Measurements from ENCODE around the gene ATRN. TPM values are rescaled to one million over a fixed set of nuclear protein-coding genes. Genes with fewer than 3 reads are reported as not detected.

ATRN gene
- total and polyA plus RNA-seq, 2 of the 8 experiments (the other 6 are each of a cell fraction or from before 2014, with no cell fraction given) = 12.0 to 17.4 TPM

- Histone ChIP-seq H2BK15ac (ENCODE audit: low read length) (peak overlapping the region; percentile 81; the same call in 1 of the 2 replicates), H3K23me2 (ENCODE audit: low read depth, low read length) (peaks cover 9% of the 10 kb centered on the region; the same call in 1 of the 2 replicates), H3K56ac (replicated peaks; ENCODE audit: insufficient read length, low read depth, low read length) (no peak overlapping the region), H3K9ac (replicated peaks in 1 of 4; ENCODE audit: extremely low read depth in 1 of 4, low read depth in 3 of 4, low read length in 3 of 4) (no peak overlapping the region), H4K5ac (ENCODE audit: insufficient read length, low read depth, low read length) (no peak overlapping the region), H3K79me2 (ENCODE audit: control insufficient read depth in 1 of 2, insufficient read depth in 2 of 2, low read length in 2 of 2) (no peaks in the 10 kb centered on the region), H2BK120ac (replicated peaks; ENCODE audit: low read depth, low read length) (no peak overlapping the region), H3K4ac (replicated peaks; ENCODE audit: insufficient read length, low read depth, low read length) (no peak overlapping the region), H3K4me2 (ENCODE audit: insufficient read depth in 1 of 2, low read depth in 2 of 2, low read length in 2 of 2) (peak overlapping the region; percentile 74 to 81), H3K14ac (ENCODE audit: insufficient read length) (no peak overlapping the region), H2BK20ac (ENCODE audit: low read length) (no peak overlapping the region), H3K27me3 (replicated peaks in 1 of 4; ENCODE audit: control insufficient read depth in 3 of 4, extremely low read depth in 1 of 4, insufficient read depth in 3 of 4, low read length in 3 of 4) (peaks cover 6 to 25% (median 19%) of the 10 kb centered on the region in 4 experiments; a peak in 6 of 7 replicates), H3K79me1 (ENCODE audit: low read depth, low read length) (no peaks in the 10 kb centered on the region), H3K27ac (ENCODE audit: low read depth, low read length) (no peak overlapping the region), H2BK12ac (ENCODE audit: low read depth, low read length) (0 out of 2 replicates have a peak overlapping the region, but pooled peaks have one; percentile 60), H2BK5ac (ENCODE audit: low read depth, low read length) (no peak overlapping the region), H3K36me3 (ENCODE audit: control insufficient read depth in 2 of 4, insufficient read depth in 4 of 4, low read length in 3 of 4) (no peaks in the 10 kb centered on the region), H4K91ac (replicated peaks; ENCODE audit: insufficient read length, low read length) (no peak overlapping the region), H3K9me3 (ENCODE audit: insufficient read depth in 2 of 2, low read depth in 1 of 2, low read length in 1 of 2) (no peaks in the 10 kb centered on the region), H2AFZ (ENCODE audit: low read length) (no peak overlapping the region; the same call in 1 of the 2 replicates), H3K4me1 (replicated peaks in 1 of 4; ENCODE audit: control insufficient read depth in 3 of 4, insufficient read depth in 4 of 4, low read length in 3 of 4) (peaks cover 0 to 13% (median 3%) of the 10 kb centered on the region in 4 experiments; a peak in 4 of 7 replicates), H3K18ac (ENCODE audit: extremely low read depth, low read length) (peak overlapping the region; percentile 71), H3K23ac (ENCODE audit: insufficient read length) (no peak overlapping the region), H3K4me3 (ENCODE audit: extremely low read depth in 1 of 4, insufficient read depth in 2 of 4, low read depth in 3 of 4, low read length in 4 of 4) (peak overlapping the region; percentile 28 to 56 (median 35)), H4K20me1 (replicated peaks in 1 of 2; ENCODE audit: control insufficient read depth in 1 of 2, insufficient read depth in 2 of 2, low read length in 2 of 2) (peaks cover 0 to 3% of the 10 kb centered on the region in 2 experiments), H4K8ac (ENCODE audit: extremely low read depth, insufficient read depth, low read length) (peak overlapping the region; percentile 87; the same call in 1 of the 2 replicates), H2AK5ac (ENCODE audit: low read depth, low read length) (no peak overlapping the region)
- CTCF ChIA-PET (ENCODE audit: partially characterized antibody) = interaction anchor here (1.0 to 45.1 kb wide), 9 partner anchors 10 to 96 kb away, joined by 3 to 1432 read pairs (median 8); partner anchors contain the start of genes ADAM33, GFRA4, HSPA12B and SIGLEC1
- WGBS, 2 experiments (ENCODE audit: extremely low coverage in 1 of 2, insufficient coverage in 1 of 2, insufficient read length in 1 of 2, insufficient replicate concordance in 2 of 2, low coverage in 1 of 2, low lambda C conversion rate in 2 of 2, missing lambda C conversion rate in 1 of 2) = 10% methylated on average over 35 of the region's 58 CpGs; no CpG with 5 or more reads in 1 of the 2 experiments
- DNase-seq (ENCODE audit: low read depth in 1 of 2, low spot score in 2 of 2) (peak in 1 of 2 experiments; percentile 72), FAIRE-seq (no peak)
- POLR2A ChIA-PET (ENCODE audit: partially characterized antibody) = interaction anchor here (1.2 to 1.3 kb wide), 2 partner anchors 9 to 75 kb away, joined by 3 read pairs; partner anchors contain the start of gene ADAM33
- TF ChIP-seq RAD21 (IDR thresholded peaks at IDR 0.05 in 1 of 2, conservative IDR thresholded peaks at IDR 0.05 in 1 of 2; ENCODE audit: low read depth in 2 of 2, low read length in 2 of 2) (peak in 1 of 2 experiments; percentile 12; a peak in 1 of 4 replicates), NRF1 (IDR thresholded peaks at IDR 0.05; ENCODE audit: low read depth, low read length) (no peak), SUZ12 (IDR thresholded peaks at IDR 0.05; ENCODE audit: low read length) (peak; percentile 66), E2F6 (IDR thresholded peaks at IDR 0.05) (peak; percentile 48; the same call in 1 of the 2 replicates), RBBP5 (IDR thresholded peaks at IDR 0.05; ENCODE audit: borderline replicate concordance, low read depth, low read length) (0 out of 2 replicates have a peak, but pooled peaks have one; percentile 48), EZH2 (IDR thresholded peaks at IDR 0.05; ENCODE audit: low read depth, low read length, severe bottlenecking) (peak; percentile 67), CTCF (IDR thresholded peaks at IDR 0.05; ENCODE audit: control extremely low read depth in 1 of 3, insufficient read depth in 1 of 3, low read depth in 1 of 3, low read length in 3 of 3) (peak; percentile 29 to 34 (median 31); a peak in 3 of 4 replicates)
These were observed 201.8 kb downstream of the ATRN start for GRCh38 chr20:3672547-3673171.

All from H1 (cell line).